CD4-positive, alpha-beta T cell treated with Interferon gamma for 1 hour (primary cell): ENCODE measurements around the gene PIWIL4.
"Not testable (repeated sequence)": the region's sequence is repeated elsewhere in the genome, so short reads cannot be mapped to it uniquely, and the experiment has no call there.

Experiments
- DNase-seq: peaks from one replicate; pipeline ENCODE4 v3.0.0-alpha.2; 2020

PIWIL4 gene

DNA sequence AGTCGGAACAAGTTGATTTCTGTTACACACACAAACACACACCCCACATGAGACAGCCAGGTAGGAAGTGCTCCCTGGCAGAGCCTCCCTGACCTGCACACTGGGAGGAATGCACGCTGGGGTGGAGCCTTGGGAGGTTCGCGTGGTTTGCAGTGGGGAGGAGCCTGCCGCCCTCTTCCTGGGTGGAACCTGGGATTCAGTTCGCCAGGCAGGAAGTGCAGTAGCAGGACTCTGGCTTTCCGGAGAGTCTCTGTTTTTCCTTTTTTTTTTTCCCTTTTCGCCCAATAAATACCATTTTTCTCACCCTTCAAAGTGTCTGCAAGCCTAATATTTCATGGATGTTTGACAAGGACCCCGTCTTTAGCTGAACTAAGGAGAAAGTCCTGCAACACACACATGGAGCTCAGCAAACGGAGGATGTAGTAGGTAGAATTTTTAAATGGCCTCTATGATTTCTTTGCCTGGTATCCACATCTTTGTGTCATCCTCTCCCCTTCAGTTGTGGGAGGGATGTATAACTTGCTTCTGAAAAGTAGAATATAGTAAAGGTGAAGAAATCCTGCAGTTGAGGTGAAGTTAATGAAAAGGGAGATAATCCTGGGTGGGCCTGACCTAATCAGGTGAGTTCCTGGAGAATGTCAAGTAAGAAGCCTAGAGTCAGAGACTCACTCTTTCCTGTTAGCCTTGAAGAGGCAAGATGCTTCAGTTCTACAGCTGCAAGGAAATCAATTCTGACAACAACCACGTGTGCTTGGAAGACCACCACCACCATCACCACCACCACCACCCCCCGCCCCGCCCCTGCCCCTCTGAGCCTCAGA, 72.9 kb downstream of the PIWIL4 start:
- no peak for DNase-seq

DNA sequence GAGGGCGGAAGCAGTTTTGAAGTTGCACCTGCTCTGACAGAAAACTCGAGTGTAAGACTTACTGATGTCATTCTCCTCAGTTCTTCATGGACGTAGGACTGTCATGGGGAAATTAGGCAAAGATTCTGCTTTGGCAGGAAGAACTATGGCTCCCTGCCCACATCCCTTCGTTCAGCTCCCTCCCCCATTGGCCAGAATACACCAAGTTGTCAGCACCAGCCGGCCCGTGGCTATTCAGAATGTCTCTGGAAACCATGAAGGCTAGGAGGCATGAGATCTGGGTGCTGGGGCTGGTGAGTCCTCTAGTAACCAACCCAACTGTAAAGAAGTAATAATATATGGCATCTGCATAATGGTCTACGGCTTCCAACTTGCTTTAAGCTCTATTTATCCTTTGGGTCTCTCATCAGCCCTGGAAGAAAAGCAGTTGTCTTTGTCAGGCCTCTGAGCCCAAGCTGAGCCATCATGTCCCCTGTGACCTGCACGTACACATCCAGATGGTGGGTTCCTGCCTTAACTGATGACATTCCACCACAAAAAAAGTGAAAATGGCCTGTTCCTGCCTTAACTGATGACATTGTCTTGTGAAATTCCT, 74.1 kb downstream of the PIWIL4 start:
- DNase-seq: no peak

DNA sequence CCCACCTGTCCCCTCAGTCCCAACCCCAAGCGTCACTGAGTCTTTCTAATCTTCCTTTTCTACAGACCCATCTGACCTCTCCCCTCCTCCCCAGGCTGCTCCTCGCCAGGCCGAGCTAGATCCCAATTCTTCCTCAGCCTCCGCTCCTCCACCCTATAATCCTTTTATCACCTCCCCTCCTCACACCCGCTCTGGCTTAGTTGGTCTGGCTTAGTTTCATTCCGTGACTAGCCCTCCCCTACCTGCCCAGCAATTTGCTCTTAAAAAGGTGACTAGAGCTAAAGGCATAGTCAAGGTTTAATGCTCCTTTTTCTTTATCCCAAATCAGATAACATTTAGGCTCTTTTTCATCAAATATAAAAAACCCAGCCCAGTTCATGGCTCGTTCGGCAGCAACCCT, 76.0 kb downstream of the PIWIL4 start:
- DNase-seq: not testable (repeated sequence)

- no peak for DNase-seq
Measured at GRCh38 chr11:94647926-94648325, 80.8 kb downstream of the PIWIL4 start.

GRCh38 chr11:94648789-94649188, 81.6 kb downstream of the PIWIL4 start:
- DNase-seq: no peak

DNA sequence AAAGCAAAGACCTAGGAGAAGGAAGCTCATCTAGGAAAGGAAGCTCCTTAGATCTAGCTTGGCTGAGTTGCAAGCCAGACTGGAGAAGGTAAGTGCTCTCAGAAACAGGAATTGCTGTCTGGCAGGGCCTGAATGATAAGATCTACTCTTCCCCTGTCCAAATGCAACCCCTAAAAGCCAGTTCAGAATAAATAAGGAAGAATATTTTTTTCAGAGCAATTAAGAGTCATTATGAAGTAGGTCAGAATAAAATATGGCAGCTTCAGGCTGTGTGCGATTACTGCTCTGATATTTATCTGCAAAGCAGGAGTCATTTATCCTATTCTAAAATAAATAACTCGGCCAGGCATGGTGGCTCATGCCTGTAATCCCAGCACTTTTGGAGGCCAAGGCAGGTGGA, 82.1 kb downstream of the PIWIL4 start:
- no peak for DNase-seq

DNA sequence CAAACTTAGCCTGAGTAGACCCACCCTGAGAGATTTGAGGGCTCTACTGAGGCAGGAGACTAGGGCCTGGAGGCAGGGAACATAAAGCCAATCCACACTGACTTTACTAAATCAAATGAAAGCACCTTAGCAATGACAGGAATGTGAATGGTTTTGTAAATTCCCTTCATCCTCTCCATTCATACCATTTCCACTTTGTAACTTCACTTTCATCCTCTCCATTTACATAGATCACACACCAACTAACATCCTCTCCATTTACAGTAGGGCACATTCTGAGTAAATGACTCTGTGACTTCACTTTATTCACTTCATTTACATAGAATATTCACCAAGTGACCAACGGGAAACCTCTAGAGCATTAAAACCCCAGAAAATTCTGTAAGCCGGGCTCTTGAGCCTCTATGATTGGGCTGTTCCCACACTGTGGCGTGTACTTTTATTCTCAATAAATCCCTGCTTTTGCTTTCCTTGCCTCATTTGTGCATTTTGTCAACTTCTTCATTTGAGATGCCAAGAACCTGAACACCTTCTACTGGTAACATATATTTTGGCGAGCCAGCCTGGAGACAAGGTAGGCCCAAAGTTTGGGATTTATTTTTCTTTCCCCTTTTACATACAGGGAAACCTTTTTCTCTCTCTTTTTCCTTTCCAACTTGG, 82.9 kb downstream of the PIWIL4 start:
- no peak for DNase-seq

DNA sequence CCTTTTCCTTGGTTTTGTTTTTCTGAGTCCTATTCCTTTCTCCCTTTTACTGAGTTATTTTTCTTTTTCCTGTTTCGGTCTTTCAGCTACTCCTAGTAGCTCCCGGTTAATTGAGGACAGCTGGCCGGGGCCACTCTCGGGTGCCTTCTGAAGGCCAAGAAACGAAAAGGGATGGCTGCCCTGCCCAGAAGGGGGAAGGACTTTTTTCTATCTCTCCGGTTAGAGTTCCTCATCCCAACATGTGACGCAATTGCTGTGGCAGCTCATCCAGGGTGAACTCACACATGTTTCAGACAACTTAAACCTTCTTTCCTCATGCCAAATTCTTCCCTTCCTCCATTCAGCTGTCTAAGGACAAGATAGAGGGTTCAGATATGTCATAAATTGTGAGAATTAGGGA, 83.6 kb downstream of the PIWIL4 start:
- DNase-seq: peak; percentile 10

GRCh38 chr11:94652735-94653284, 85.6 kb downstream of the PIWIL4 start:
- no peak for DNase-seq

DNA sequence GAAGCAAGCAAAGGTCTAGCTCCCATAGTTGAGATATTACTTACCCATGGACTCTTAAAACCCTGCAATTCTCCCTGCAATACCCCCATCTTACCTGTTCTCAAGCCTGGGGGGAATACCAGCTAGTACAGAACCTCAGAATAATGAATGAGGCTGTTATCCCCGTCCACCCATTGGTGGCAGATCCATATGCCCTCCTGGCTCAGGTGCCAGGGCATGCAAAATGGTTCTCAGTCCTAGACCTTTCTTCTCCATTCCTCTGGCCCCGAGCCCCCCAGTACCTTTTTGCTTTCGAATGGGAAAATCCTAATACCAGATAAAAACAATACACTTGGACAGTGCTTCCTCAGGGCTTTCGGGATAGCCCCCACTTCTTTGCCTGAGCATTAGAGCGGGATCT, 86.4 kb downstream of the PIWIL4 start:
- DNase-seq: no peak

DNA sequence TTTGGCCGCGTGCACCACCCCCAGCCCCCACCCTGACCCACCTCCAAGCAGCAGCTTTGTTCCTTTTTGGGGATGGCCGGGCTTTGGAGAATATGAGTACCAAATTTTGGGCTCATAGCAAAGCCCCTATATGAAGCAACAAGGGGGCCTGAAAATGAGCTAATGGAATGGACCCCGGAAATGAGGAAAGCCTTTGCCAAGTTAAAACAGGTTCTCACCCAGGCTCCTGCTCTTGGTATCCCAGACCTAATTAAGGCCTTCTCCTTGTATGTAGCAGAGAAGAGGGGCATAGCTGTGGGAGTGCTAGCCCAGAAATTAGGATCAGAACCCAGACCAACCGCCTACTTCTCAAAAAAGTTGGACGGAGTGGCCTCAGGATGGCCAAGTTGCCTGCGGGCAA, 87.0 kb downstream of the PIWIL4 start:
- no peak for DNase-seq

GRCh38 chr11:94655291-94655690, 88.1 kb downstream of the PIWIL4 start:
- no peak for DNase-seq

DNA sequence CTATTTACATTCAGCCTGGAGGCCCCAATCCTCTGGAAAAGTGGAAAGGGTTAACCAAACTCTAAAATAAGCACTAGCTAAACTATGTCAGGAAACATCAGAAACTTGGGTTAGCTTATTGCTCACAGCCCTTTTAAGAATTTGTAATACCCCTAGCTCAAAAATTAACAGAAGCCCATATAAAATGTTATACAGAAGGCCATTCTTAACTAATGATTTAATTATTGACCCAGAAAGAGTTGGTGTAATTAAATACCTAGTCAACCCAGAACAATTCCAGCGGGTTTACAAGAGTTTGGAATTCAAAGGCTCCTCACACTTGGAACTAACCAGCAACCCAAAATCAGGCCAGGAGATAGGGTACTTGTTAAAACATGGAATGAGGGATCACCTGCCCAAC, 88.8 kb downstream of the PIWIL4 start:
- no peak for DNase-seq

DNA sequence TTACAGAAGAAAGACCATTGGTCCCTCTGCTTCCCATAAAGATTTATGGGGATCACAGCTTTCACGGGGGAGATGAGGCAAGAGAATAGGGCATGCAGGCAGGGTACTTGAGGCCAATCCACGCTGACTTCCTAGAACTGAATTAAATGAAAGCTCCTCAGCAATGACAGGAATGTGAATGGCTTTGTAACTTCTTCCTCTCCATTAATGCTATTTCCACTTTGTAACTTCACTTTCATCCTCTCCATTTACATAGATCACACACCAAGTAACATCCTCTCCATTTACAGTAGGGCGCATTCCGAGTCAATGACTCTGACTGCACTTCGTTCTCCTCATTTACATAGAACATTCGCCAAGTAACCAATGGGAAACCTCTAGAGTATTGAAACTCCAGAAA, 89.8 kb downstream of the PIWIL4 start:
- no peak for DNase-seq

- no peak for DNase-seq
Measured at GRCh38 chr11:94657629-94658028, 90.5 kb downstream of the PIWIL4 start.

GRCh38 chr11:94658386-94658785, 91.2 kb downstream of the PIWIL4 start:
- no peak for DNase-seq

GRCh38 chr11:94658888-94659287, 91.7 kb downstream of the PIWIL4 start:
- DNase-seq: no peak

- DNase-seq: no peak
Measured at GRCh38 chr11:94661444-94661843, 94.3 kb downstream of the PIWIL4 start.

DNA sequence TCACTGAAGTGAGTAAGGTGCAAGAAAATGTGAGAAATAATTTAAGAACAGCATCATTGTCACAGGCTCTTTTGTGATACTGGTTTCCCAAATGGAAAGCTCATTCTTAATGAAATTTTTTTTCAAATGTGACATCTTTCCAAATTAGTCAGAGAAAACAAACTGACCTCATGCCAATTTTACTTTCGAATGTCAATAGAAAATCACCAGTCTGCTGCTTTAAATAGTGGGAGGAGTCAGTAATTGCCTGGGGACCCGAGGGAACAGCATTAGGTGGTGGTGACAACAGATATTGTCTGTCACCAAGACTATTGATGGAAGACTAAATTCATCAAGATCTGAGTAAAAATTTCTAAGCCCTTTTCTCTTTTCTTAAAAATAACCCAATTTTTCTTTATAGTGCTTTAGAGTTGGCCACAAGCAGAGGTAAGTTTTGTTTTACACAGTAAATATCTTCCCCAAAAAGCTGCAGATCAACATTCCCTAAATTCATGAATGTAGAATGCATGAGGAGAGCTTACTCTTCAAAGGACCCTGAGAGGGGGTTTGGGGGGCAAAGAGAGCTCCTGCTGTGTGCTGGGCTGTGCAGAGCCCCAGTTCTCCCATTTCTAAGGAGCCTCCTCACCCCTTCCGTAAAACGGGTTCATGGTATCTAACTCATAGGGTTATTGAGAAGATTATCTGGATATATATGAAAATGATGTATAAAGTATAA, 95.1 kb downstream of the PIWIL4 start:
- DNase-seq: no peak

DNA sequence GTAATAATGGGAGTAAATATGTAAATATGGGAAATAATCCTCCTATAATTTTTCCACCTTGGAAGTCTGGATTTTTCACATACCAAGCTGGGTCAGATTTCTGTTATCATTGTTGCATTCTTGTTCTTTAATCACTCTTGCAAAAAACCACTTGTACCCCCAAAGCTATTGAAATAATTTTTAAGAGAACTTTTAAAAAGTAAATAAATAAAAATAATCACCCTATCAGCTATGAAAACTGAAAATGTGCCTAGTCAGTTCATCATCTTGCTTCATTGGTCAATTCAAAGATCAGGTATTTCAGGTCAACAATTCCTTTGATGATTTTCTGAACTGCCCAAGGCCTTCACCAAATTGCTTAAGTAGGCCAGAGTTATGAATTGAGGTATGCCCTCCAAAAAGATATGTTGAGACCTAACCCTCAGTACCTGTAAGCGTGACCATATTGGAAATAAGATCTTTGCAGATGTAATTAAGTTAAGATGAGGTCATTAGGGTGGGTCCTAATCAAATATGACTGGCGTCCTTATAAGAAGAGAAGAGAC, 95.8 kb downstream of the PIWIL4 start:
- no peak for DNase-seq

- DNase-seq: no peak
Measured at GRCh38 chr11:94664346-94664745, 97.2 kb downstream of the PIWIL4 start.

DNA sequence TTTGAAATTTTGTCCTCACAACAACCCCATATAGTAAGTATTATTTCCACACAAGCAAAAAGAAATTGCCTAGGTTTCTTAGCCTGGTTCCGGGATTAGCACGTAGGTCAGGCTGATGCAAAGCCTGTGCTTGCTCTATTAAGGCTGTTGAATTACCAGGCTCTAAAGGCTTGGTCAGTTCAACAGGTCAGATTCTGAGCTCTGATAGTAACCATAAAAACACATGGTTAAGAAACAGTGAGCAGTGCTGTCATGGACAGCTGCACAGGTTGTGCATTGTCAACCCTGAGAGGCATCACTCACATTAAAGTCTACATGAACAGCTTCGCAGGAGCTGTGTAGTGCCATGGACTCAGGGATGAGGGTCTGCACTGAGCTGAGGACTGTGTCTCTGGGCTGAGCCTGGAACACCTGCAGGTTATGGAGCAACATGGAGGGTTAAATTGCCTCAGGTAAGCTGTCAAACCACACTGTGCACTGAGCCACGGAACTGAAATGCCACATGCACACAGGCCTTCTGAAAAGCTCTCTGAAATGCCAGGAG, 98.0 kb downstream of the PIWIL4 start:
- no peak for DNase-seq
